ENCODE measurements around the gene HOXA1. TPM values are rescaled to one million over a fixed set of nuclear protein-coding genes. Genes with fewer than 3 reads are reported as not detected.

The HOXA1 gene
- total RNA-seq, 2 experiments from 2014 or later = 0.14 to 0.22 TPM

DNA sequence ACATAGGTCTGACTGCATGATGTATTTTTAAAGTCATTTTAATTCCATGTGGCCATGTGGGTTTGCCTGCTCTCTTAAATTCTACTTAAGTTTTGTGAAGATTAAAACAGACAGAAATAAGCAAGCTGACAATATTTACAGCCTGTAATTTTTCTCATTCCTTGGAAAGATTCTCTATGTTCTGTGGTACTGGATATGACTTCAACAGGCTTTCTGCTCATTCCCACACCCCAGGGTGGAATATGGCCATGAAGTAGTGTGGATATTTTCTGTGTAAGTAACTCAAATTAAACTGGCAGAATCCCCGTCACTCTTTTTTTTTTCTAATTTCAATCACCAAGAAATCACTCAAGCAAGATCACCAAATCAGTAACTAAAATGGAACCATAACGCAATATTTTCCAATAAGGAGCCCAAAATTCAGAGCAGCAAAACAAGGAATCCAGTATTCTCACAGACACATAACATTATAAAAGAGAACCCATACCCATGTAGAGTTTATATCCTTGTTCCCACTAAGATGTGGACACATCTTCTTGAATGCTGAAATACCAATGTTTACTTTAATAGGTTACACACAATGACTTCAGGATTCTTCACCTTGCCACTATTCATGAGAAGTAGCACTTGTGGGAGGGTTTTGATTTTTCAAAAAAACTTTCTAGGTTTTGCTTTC is 42.0 kb upstream of the HOXA1 start:
- H3K4me1 Mint-ChIP-seq (ENCODE audit: low read depth) = no peaks in the 10 kb centered on the region

DNA sequence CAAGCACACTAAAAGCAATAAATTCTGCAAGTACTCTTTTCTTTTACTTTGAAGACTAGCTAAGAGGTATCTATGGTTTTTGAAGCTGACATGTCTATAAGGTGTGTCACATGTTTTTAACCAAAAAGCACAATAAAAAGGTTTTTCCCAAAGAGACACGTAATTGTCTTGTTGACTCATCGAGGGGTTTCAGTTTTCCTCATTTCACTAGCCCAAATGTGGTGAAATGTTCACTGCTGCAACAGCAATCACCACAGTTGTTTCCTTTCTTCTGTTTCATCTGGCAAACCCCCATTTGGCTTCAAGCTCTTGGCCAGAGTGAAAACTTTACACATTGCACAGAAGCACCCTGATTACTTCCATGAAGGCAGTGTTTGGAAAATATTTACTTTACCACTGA is 38.6 kb upstream of the HOXA1 start:
- peaks cover 0 to 8% of the 10 kb centered on the region in 2 experiments for H3K9me3 ChIP-seq (ENCODE audit: control insufficient read depth in 1 of 2, insufficient read depth in 1 of 2, low read length in 2 of 2)
- H3K27ac ChIP-seq (ENCODE audit: low read depth in 1 of 2, low read length in 2 of 2) = no peak overlapping the region
- H3K9me3 Mint-ChIP-seq = no peaks in the 10 kb centered on the region
- ChIA-PET POLR2A (no interaction called here), CTCF (no interaction called here)
- peaks cover 74% of the 10 kb centered on the region for H3K27me3 Mint-ChIP-seq
- H3K4me1 ChIP-seq (ENCODE audit: insufficient read depth, low read length) = peaks cover 10% of the 10 kb centered on the region
- H3K4me3 ChIP-seq (ENCODE audit: low read length) = no peak overlapping the region
- no peak for ATAC-seq (ENCODE audit: poor library complexity)
- TF ChIP-seq, protein P1, sequence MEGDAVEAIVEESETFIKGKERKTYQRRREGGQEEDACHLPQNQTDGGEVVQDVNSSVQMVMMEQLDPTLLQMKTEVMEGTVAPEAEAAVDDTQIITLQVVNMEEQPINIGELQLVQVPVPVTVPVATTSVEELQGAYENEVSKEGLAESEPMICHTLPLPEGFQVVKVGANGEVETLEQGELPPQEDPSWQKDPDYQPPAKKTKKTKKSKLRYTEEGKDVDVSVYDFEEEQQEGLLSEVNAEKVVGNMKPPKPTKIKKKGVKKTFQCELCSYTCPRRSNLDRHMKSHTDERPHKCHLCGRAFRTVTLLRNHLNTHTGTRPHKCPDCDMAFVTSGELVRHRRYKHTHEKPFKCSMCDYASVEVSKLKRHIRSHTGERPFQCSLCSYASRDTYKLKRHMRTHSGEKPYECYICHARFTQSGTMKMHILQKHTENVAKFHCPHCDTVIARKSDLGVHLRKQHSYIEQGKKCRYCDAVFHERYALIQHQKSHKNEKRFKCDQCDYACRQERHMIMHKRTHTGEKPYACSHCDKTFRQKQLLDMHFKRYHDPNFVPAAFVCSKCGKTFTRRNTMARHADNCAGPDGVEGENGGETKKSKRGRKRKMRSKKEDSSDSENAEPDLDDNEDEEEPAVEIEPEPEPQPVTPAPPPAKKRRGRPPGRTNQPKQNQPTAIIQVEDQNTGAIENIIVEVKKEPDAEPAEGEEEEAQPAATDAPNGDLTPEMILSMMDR (IDR thresholded peaks at IDR 0.05) = no peak
- peaks cover 25 to 56% of the 10 kb centered on the region in 2 experiments for H3K27me3 ChIP-seq (ENCODE audit: control insufficient read depth in 1 of 2, insufficient read depth in 2 of 2, low read length in 2 of 2)
- no peaks in the 10 kb centered on the region for H3K4me1 Mint-ChIP-seq (ENCODE audit: low read depth)
- no peaks in the 10 kb centered on the region for H3K36me3 ChIP-seq (ENCODE audit: insufficient read depth, low read length)
- DNase-seq = peak in 1 of 14 experiments; percentile 51
- H3K27ac Mint-ChIP-seq = no peak overlapping the region
- no peaks in the 10 kb centered on the region for H3K36me3 Mint-ChIP-seq (ENCODE audit: low read depth)
- intact Hi-C loops (cut with DNase I, micrococcal nuclease) = no loop called here
- no peak overlapping the region for H3K4me3 Mint-ChIP-seq

More for the DNA sequence above, 42.0 kb upstream of the HOXA1 start:
- no peaks in the 10 kb centered on the region for H3K36me3 ChIP-seq (ENCODE audit: insufficient read depth, low read length)
- POLR2A ChIA-PET = no interaction called here
- peaks cover 86% of the 10 kb centered on the region for H3K27me3 Mint-ChIP-seq
- H3K27ac Mint-ChIP-seq = no peak overlapping the region
- DNase-seq (no peak), ATAC-seq (ENCODE audit: poor library complexity) (no peak)
- H3K9me3 ChIP-seq (ENCODE audit: control insufficient read depth in 1 of 2, insufficient read depth in 1 of 2, low read length in 2 of 2) = peaks cover 0 to 9% of the 10 kb centered on the region in 2 experiments
- H3K27ac ChIP-seq (ENCODE audit: low read depth in 1 of 2, low read length in 2 of 2) = no peak overlapping the region
- CTCF ChIA-PET = no interaction called here
- no peak overlapping the region for H3K4me3 ChIP-seq (ENCODE audit: low read length)
- TF ChIP-seq, protein P1 (IDR thresholded peaks at IDR 0.05) = no peak
- no peaks in the 10 kb centered on the region for H3K9me3 Mint-ChIP-seq
- H3K4me3 Mint-ChIP-seq = no peak overlapping the region
- intact Hi-C loops (cut with DNase I, micrococcal nuclease) = no loop called here
- peaks cover 19 to 65% of the 10 kb centered on the region in 2 experiments for H3K27me3 ChIP-seq (ENCODE audit: control insufficient read depth in 1 of 2, insufficient read depth in 2 of 2, low read length in 2 of 2)
- H3K4me1 ChIP-seq (ENCODE audit: insufficient read depth, low read length) = no peaks in the 10 kb centered on the region
- H3K36me3 Mint-ChIP-seq (ENCODE audit: low read depth) = no peaks in the 10 kb centered on the region

DNA sequence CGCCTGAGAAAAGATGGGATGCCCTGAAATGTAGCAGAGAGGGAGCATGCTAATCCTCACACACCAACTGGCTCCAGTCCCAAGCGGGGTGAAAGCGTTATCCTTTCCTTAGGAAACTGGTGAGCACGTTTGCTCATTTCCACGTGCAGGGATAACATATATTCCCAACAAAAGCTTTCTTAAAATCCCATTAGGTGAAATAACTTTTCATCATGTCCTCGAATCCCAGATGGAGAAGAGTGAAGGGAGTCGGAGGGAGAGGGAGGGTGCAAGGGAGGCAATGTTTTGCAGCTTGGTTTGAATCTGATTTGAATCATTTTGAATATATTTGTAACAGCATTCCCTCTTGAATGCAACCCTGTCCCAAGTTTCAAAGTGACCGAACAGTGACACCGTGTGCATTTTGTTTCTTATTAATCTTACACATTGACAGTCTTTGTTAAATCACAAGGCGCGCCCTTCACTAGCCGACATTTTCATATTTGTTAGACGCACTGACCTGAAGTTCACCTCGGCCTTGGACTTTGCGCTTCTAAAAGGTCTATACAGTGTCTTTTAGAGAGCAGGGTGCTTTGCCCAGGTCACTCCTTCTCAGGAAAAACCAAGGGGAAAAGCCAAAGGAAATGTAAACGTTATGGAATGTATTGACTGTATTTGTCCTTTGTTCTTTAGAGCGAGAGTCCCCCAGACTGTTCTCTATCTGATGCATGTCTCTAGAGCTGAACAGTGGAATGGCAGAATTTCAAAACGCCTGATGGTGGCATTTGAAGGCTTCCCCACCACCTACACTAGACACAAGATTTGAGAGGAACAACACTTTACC is 37.8 kb upstream of the HOXA1 start:
- no peaks in the 10 kb centered on the region for H3K4me1 Mint-ChIP-seq (ENCODE audit: low read depth)
- no peak for ATAC-seq (ENCODE audit: poor library complexity)
- POLR2A ChIA-PET = no interaction called here
- H3K4me3 Mint-ChIP-seq = no peak overlapping the region
- TF ChIP-seq, protein P1 (IDR thresholded peaks at IDR 0.05) = no peak
- no peaks in the 10 kb centered on the region for H3K36me3 Mint-ChIP-seq (ENCODE audit: low read depth)
- H3K9me3 Mint-ChIP-seq = no peaks in the 10 kb centered on the region
- CTCF ChIA-PET = no interaction called here
- H3K4me1 ChIP-seq (ENCODE audit: insufficient read depth, low read length) = peaks cover 10% of the 10 kb centered on the region
- peaks cover 28 to 53% of the 10 kb centered on the region in 2 experiments for H3K27me3 ChIP-seq (ENCODE audit: control insufficient read depth in 1 of 2, insufficient read depth in 2 of 2, low read length in 2 of 2)
- peaks cover 0 to 8% of the 10 kb centered on the region in 2 experiments for H3K9me3 ChIP-seq (ENCODE audit: control insufficient read depth in 1 of 2, insufficient read depth in 1 of 2, low read length in 2 of 2)
- H3K27ac ChIP-seq (ENCODE audit: low read depth in 1 of 2, low read length in 2 of 2) = no peak overlapping the region
- H3K36me3 ChIP-seq (ENCODE audit: insufficient read depth, low read length) = no peaks in the 10 kb centered on the region
- no peak overlapping the region for H3K4me3 ChIP-seq (ENCODE audit: low read length)
- H3K27ac Mint-ChIP-seq = no peak overlapping the region
- intact Hi-C loops (cut with DNase I, micrococcal nuclease) = no loop called here
- peaks cover 79% of the 10 kb centered on the region for H3K27me3 Mint-ChIP-seq
- DNase-seq = no peak
